Ishikawa (cell line): ENCODE measurements around the gene SYT7.

Source experiments
- CEBPB ChIP-seq: IDR thresholded peaks from 2 replicates; pipeline ENCODE4 v1.6.1; 2012
- CREB1 ChIP-seq: IDR thresholded peaks from 2 replicates; pipeline ENCODE4 v1.6.1; 2012; ENCODE audit warnings: low read depth
- EP300 ChIP-seq: IDR thresholded peaks from 2 replicates; pipeline ENCODE4 v1.6.1; 2012; ENCODE audit warnings: borderline replicate concordance
- FOXM1 ChIP-seq: IDR thresholded peaks from 2 replicates; pipeline ENCODE4 v1.6.1; 2012; ENCODE audit warnings: low read depth, borderline replicate concordance
- MAX ChIP-seq: IDR thresholded peaks from 2 replicates; pipeline ENCODE4 v1.6.1; 2012
- RAD21 ChIP-seq: IDR thresholded peaks from 2 replicates; pipeline ENCODE4 v1.6.1; 2012; ENCODE audit warnings: low read depth
- REST ChIP-seq: IDR thresholded peaks from 2 replicates; pipeline ENCODE4 v1.6.1; 2012; ENCODE audit warnings: low read depth, mild to moderate bottlenecking
- TAF1 ChIP-seq: IDR thresholded peaks from 2 replicates; pipeline ENCODE4 v1.6.1; 2012; ENCODE audit warnings: low read depth, mild to moderate bottlenecking

- no peak for TF ChIP-seq REST
- no peak for TF ChIP-seq RAD21
- no peak for TF ChIP-seq FOXM1
- TF ChIP-seq MAX, result no peak
- no peak for TF ChIP-seq CREB1
- no peak for TF ChIP-seq CEBPB
- no peak for TF ChIP-seq TAF1
- no peak for TF ChIP-seq EP300
Measured at GRCh38 chr11:61505640-61506155, 75.2 kb downstream of the SYT7 start.
